HepG2 (cell line): ENCODE data around the gene KLC3. TPM values are rescaled to one million over a fixed set of nuclear protein-coding genes. Genes with fewer than 3 reads are reported as not detected.

Experiments used
- ATAC-seq: fragments of 200-7000 bp; cut with Tn5 transposase; 3 replicates; pipeline ENCODE4 v1.9.1; 2020; ENCODE audit warnings: mild to moderate bottlenecking, moderate library complexity
- BruUV-seq: library from RNA; stranded (reverse); fragments of 400-500 nt; replicated peaks from 2 replicates; lab custom pipeline; 2021; lab: Mats Ljungman, UMichigan
- CTCF ChIA-PET: fragments of 300-600 bp; formaldehyde crosslinking; extraction: SDS; loops from one replicate; lab custom pipeline; 2021; ENCODE audit warnings: low total read pairs, inconsistent platforms, low intra/inter-chr PET ratio; lab: Yijun Ruan, JAX
- POLR2A ChIA-PET: fragments of 350-600 bp; sonication (Branson Sonifier 250); formaldehyde crosslinking; loops from one replicate; lab custom pipeline; 2020; ENCODE audit warnings: antibody characterized with exemption, inconsistent platforms; lab: Yijun Ruan, JAX
- DNase-seq: peaks from one replicate; pipeline ENCODE4 v3.0.0-alpha.2; 2015; ENCODE audit warnings: low spot score
- FAIRE-seq: peaks from 3 replicates; lab custom pipeline; 2011; peaks lifted over from hg19 to GRCh38; lab: Jason Lieb, UNC
- H2AFZ ChIP-seq: one replicate; pipeline ENCODE4 v1.6.1; 2011; ENCODE audit warnings: low read length, inconsistent platforms
- H3K27ac ChIP-seq: fragments of 300-600 bp; 3 replicates; pipeline ENCODE4 v1.8.0; 2011; ENCODE audit warnings: mixed run types, mild to moderate bottlenecking, mixed read lengths, low read length, inconsistent platforms; ENCODE audit not compliant: insufficient read depth; ENCODE audit errors: extremely low read length
- H3K27me3 ChIP-seq, 2 experiments: fragments of 200-600 bp in 1 of 2; 2 replicates in 1 of 2; 3 replicates in 1 of 2; pipeline versions ENCODE4 v1.6.0 to v1.8.0; 2011; ENCODE audit warnings: low read length in 2 of 2, mild to moderate bottlenecking in 2 of 2, moderate library complexity in 2 of 2, inconsistent platforms in 1 of 2; ENCODE audit not compliant: insufficient read depth in 2 of 2, control insufficient read depth in 1 of 2
- H3K36me3 ChIP-seq, 2 experiments: fragments of 200-600 bp in 1 of 2; replicated peaks in 1 of 2; 2 replicates in 1 of 2; 3 replicates in 1 of 2; pipeline versions ENCODE4 v1.5.1 to v1.8.0; 2011; ENCODE audit warnings: low read length in 2 of 2, inconsistent platforms in 1 of 2; ENCODE audit not compliant: insufficient read depth in 2 of 2, control insufficient read depth in 1 of 2
- H3K4me1 ChIP-seq: 2 replicates; pipeline ENCODE4 v1.5.1; 2012; ENCODE audit warnings: low read length, inconsistent platforms; ENCODE audit not compliant: insufficient read depth
- H3K4me2 ChIP-seq: 2 replicates; pipeline ENCODE4 v1.6.0; 2011; ENCODE audit warnings: low read depth, low read length, inconsistent platforms
- H3K4me3 ChIP-seq, 3 experiments: fragments of 200-600 bp in 1 of 3; sonication (generic), shearing (Covaris generic) in 1 of 3; replicated peaks in 1 of 3; 2 replicates each; pipeline ENCODE4 v1.5.1; 2011 to 2016; ENCODE audit warnings: low read length in 3 of 3, inconsistent platforms in 2 of 3, low read depth in 2 of 3, mild to moderate bottlenecking in 2 of 3, control low read depth in 1 of 3, mixed read lengths in 1 of 3; ENCODE audit not compliant: insufficient read depth in 1 of 3
- H3K79me2 ChIP-seq: one replicate; pipeline ENCODE4 v1.6.1; 2011; ENCODE audit warnings: low read length, inconsistent platforms; ENCODE audit not compliant: insufficient read depth
- H3K9ac ChIP-seq: 2 replicates; pipeline ENCODE4 v1.6.0; 2011; ENCODE audit warnings: mild to moderate bottlenecking, low read depth, low read length, inconsistent platforms; ENCODE audit not compliant: insufficient read depth
- H3K9me3 ChIP-seq: 2 replicates; pipeline ENCODE4 v1.5.1; 2012; ENCODE audit warnings: mild to moderate bottlenecking, low read length
- H4K20me1 ChIP-seq: 2 replicates; pipeline ENCODE4 v1.6.0; 2011; ENCODE audit warnings: inconsistent platforms, mild to moderate bottlenecking, low read length, moderate library complexity; ENCODE audit not compliant: insufficient read depth
- ZBED4 ChIP-seq: sonication (generic); formaldehyde crosslinking; IDR thresholded peaks from 2 replicates; pipeline ENCODE4 v1.4.0; 2020; ENCODE audit warnings: missing genetic modification reagents, borderline replicate concordance
- ZBTB4 ChIP-seq: sonication (generic); formaldehyde crosslinking; IDR thresholded peaks from 2 replicates; pipeline ENCODE4 v1.4.0; 2020; ENCODE audit warnings: missing genetic modification reagents, mild to moderate bottlenecking, borderline replicate concordance
- ZNF770 ChIP-seq: sonication (generic); formaldehyde crosslinking; IDR thresholded peaks from 2 replicates; pipeline ENCODE4 v1.5.0; 2020; ENCODE audit warnings: mild to moderate bottlenecking, missing genetic modification reagents
- WGBS: methylation state at CpG from one replicate; pipeline ENCODE4 v1.1.6; 2017; ENCODE audit warnings: low lambda C conversion rate; 5-methylcytosine and 5-hydroxymethylcytosine counted together
- in situ Hi-C: cut with HindIII; loops from 2 replicates; pipeline ENCODE4 v1.10.0; 2017; ENCODE audit warnings: low pct_unique_long_range_greater_than_20kb; ENCODE audit not compliant: extremely low pct_ligation_motif_present
- intact Hi-C: fragments of 100-400 bp; cut with micrococcal nuclease; formaldehyde crosslinking; loops from one replicate; pipeline ENCODE4 v1.10.0; 2022; ENCODE audit not compliant: unreplicated experiment
- polyA plus RNA-seq, 8 experiments: library from polyadenylated mRNA; depleted of rRNA in 3 of 8; stranded (reverse) in 7 of 8; unstranded in 1 of 8; fragments of >200 nt; fragmentation: Illumina TruSeq in 4 of 8; extraction: Trizol in 4 of 8; gene quantifications; 2 replicates each; pipeline versions ENCODE4 v1.2.1 to v1.2.3, GENCODE V29; 2011 to 2016; ENCODE audit warnings: low read depth in 4 of 8, missing spikeins in 1 of 8, mixed read lengths in 1 of 8; ENCODE audit not compliant: insufficient read depth in 1 of 8
- total RNA-seq, 5 experiments: library from RNA; depleted of rRNA; stranded (reverse); fragments of >200 nt; fragmentation: Illumina TruSeq; extraction: Trizol; gene quantifications; 2 replicates each; pipeline ENCODE4 v1.2.3, GENCODE V29; 2016; ENCODE audit warnings: low read depth in 1 of 5

KLC3 gene
- total and polyA plus RNA-seq, 2 of the 13 experiments (the other 11 are each of a cell fraction or from before 2014, with no cell fraction given): 0.13 TPM; not detected in 1

DNA sequence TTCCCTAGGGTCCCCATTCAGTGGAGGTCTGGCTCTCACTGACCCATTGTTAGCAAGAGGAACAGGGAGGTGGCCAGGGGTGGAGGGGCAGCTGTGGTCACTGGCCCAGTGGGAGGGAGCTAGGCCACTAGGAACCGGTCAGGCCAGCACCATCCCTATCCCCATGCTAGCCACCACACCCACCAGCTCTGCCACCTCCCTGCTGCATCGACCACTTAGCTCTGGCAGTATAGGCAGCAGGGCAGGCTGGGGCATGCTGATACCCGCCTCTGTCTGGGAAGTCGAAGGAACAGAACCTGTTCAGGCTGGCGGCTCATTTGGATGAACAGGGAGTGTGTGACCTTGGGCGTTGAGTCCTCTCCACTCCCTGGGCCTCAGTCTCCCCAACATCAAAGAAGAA lies 59.6 kb downstream of the KLC3 start:
- no TSS peak for BruUV-seq
- FAIRE-seq: no peak

More for the DNA sequence above, 59.6 kb downstream of the KLC3 start:
- ATAC-seq: no peak
- Histone ChIP-seq H3K4me1 (peaks cover 18% of the 10 kb centered on the region), H2AFZ (no peak overlapping the region), H3K27me3 (no peaks in the 10 kb centered on the region; a peak in 2 of 5 replicates), H4K20me1 (no peaks in the 10 kb centered on the region), H3K9ac (no peak overlapping the region), H3K9me3 (no peaks in the 10 kb centered on the region), H3K27ac (no peak overlapping the region), H3K4me2 (no peak overlapping the region), H3K36me3 (peaks cover 0 to 6% of the 10 kb centered on the region in 2 experiments; a peak in 1 of 5 replicates), H3K4me3 (no peak overlapping the region), H3K79me2 (peaks cover 11% of the 10 kb centered on the region)
- intact Hi-C loops: no loop called here
- 100% methylated on average over 5 of the region's 6 CpGs for WGBS
- no peak for TF ChIP-seq ZBTB4 (CRISPR knock-in tag)
- no peak for TF ChIP-seq ZNF770 (CRISPR knock-in tag)
- TF ChIP-seq ZBED4 (CRISPR knock-in tag): no peak
- in situ Hi-C loops: no loop called here
- CTCF ChIA-PET: no interaction called here
- no peak for DNase-seq
- POLR2A ChIA-PET: no interaction called here

Other genes with a start within 250 kb of the KLC3 start
- 9.2 and 14.3 TPM in 2 replicates for gene PPP1R37, start 247.6 kb upstream of the KLC3 start, total RNA-seq (2016; rRNA removed; fragmentation: Illumina TruSeq; extraction: Trizol)
- 9.0 and 13.9 TPM in 2 replicates for gene PPP1R37, start 247.6 kb upstream of the KLC3 start, polyA plus RNA-seq (2011; rRNA removed)
- not detected in 2 replicates for gene NKPD1, start 179.8 kb upstream of the KLC3 start, total RNA-seq (2016; rRNA removed; fragmentation: Illumina TruSeq; extraction: Trizol)
- 0.03 and 0.10 TPM in 2 replicates for gene NKPD1, start 179.8 kb upstream of the KLC3 start, polyA plus RNA-seq (2011; rRNA removed)
- 6.2 and 6.5 TPM in 2 replicates for gene TRAPPC6A, start 162.5 kb upstream of the KLC3 start, total RNA-seq (2016; rRNA removed; fragmentation: Illumina TruSeq; extraction: Trizol)
- gene TRAPPC6A, start 162.5 kb upstream of the KLC3 start, polyA plus RNA-seq (2011; rRNA removed): 21.0 and 27.2 TPM in 2 replicates
- 3.2 and 4.3 TPM in 2 replicates for gene BLOC1S3, start 162.0 kb upstream of the KLC3 start, total RNA-seq (2016; rRNA removed; fragmentation: Illumina TruSeq; extraction: Trizol)
- gene BLOC1S3, start 162.0 kb upstream of the KLC3 start, polyA plus RNA-seq (2011; rRNA removed): 4.8 TPM in 2 replicates
- gene EXOC3L2, start 95.3 kb upstream of the KLC3 start, total RNA-seq (2016; rRNA removed; fragmentation: Illumina TruSeq; extraction: Trizol): not detected in 2 replicates
- 0.21 TPM in 1 of 2 replicates, not detected in the other for gene EXOC3L2, start 95.3 kb upstream of the KLC3 start, polyA plus RNA-seq (2011; rRNA removed)
- 7.0 and 7.6 TPM in 2 replicates for gene MARK4, start 89.5 kb upstream of the KLC3 start, total RNA-seq (2016; rRNA removed; fragmentation: Illumina TruSeq; extraction: Trizol)
- gene MARK4, start 89.5 kb upstream of the KLC3 start, polyA plus RNA-seq (2011; rRNA removed): 11.4 and 12.2 TPM in 2 replicates
- gene CKM, start 17.9 kb upstream of the KLC3 start, total RNA-seq (2016; rRNA removed; fragmentation: Illumina TruSeq; extraction: Trizol): 0.27 and 0.80 TPM in 2 replicates
- 0.54 and 0.59 TPM in 2 replicates for gene CKM, start 17.9 kb upstream of the KLC3 start, polyA plus RNA-seq (2011; rRNA removed)
- gene ERCC2, start 29.8 kb downstream of the KLC3 start, total RNA-seq (2016; rRNA removed; fragmentation: Illumina TruSeq; extraction: Trizol): 20.5 and 25.4 TPM in 2 replicates
- gene ERCC2, start 29.8 kb downstream of the KLC3 start, polyA plus RNA-seq (2011; rRNA removed): 49.2 and 63.4 TPM in 2 replicates
- gene PPP1R13L, start 64.3 kb downstream of the KLC3 start, total RNA-seq (2016; rRNA removed; fragmentation: Illumina TruSeq; extraction: Trizol): 1.3 and 1.6 TPM in 2 replicates
- gene PPP1R13L, start 64.3 kb downstream of the KLC3 start, polyA plus RNA-seq (2011; rRNA removed): 6.6 and 8.8 TPM in 2 replicates
- 20.8 and 23.3 TPM in 2 replicates for gene POLR1G, start 65.9 kb downstream of the KLC3 start, total RNA-seq (2016; rRNA removed; fragmentation: Illumina TruSeq; extraction: Trizol)
- gene POLR1G, start 65.9 kb downstream of the KLC3 start, polyA plus RNA-seq (2011; rRNA removed): 3.5 and 4.3 TPM in 2 replicates
- gene ERCC1, start 83.2 kb downstream of the KLC3 start, total RNA-seq (2016; rRNA removed; fragmentation: Illumina TruSeq; extraction: Trizol): 39.3 and 40.0 TPM in 2 replicates
- gene ERCC1, start 83.2 kb downstream of the KLC3 start, polyA plus RNA-seq (2011; rRNA removed): 66.4 and 76.6 TPM in 2 replicates
- 0.21 and 6.0 TPM in 2 replicates for gene FOSB, start 127.2 kb downstream of the KLC3 start, total RNA-seq (2016; rRNA removed; fragmentation: Illumina TruSeq; extraction: Trizol)
- 2.8 TPM in 2 replicates for gene FOSB, start 127.2 kb downstream of the KLC3 start, polyA plus RNA-seq (2011; rRNA removed)
- gene RTN2, start 156.3 kb downstream of the KLC3 start, total RNA-seq (2016; rRNA removed; fragmentation: Illumina TruSeq; extraction: Trizol): 2.1 and 2.9 TPM in 2 replicates
- 17.1 and 18.0 TPM in 2 replicates for gene RTN2, start 156.3 kb downstream of the KLC3 start, polyA plus RNA-seq (2011; rRNA removed)
- gene PPM1N, start 157.7 kb downstream of the KLC3 start, total RNA-seq (2016; rRNA removed; fragmentation: Illumina TruSeq; extraction: Trizol): 0.31 and 0.67 TPM in 2 replicates
- 1.3 and 1.8 TPM in 2 replicates for gene PPM1N, start 157.7 kb downstream of the KLC3 start, polyA plus RNA-seq (2011; rRNA removed)
- 64.6 and 67.1 TPM in 2 replicates for gene VASP, start 166.7 kb downstream of the KLC3 start, total RNA-seq (2016; rRNA removed; fragmentation: Illumina TruSeq; extraction: Trizol)
- gene VASP, start 166.7 kb downstream of the KLC3 start, polyA plus RNA-seq (2011; rRNA removed): 41.8 and 49.1 TPM in 2 replicates
- 7.8 and 8.3 TPM in 2 replicates for gene OPA3, start 244.1 kb downstream of the KLC3 start, total RNA-seq (2016; rRNA removed; fragmentation: Illumina TruSeq; extraction: Trizol)
- gene OPA3, start 244.1 kb downstream of the KLC3 start, polyA plus RNA-seq (2011; rRNA removed): 16.6 and 17.7 TPM in 2 replicates